Fibroblast of lung (primary cell): ENCODE measurements around the gene CCDC30. TPM values are rescaled to one million over a fixed set of nuclear protein-coding genes. Genes with fewer than 3 reads are reported as not detected.

Experiments used
- DNase-seq, 2 donors: peaks; one replicate each; pipeline versions ENCODE4 v3.0.0 to v3.0.0-alpha.2; 2010; ENCODE audit warnings: low read depth in 2 of 2
- H2AFZ ChIP-seq: 2 replicates; pipeline ENCODE4 v1.5.1; 2012; ENCODE audit warnings: low read length, control low read depth, inconsistent platforms
- H3K27ac ChIP-seq: 2 replicates; pipeline ENCODE4 v1.5.1; 2011; ENCODE audit warnings: low read length, control low read depth; ENCODE audit not compliant: insufficient read depth
- H3K27me3 ChIP-seq: 2 replicates; pipeline ENCODE4 v1.5.1; 2011; ENCODE audit warnings: mild to moderate bottlenecking, low read length; ENCODE audit not compliant: control insufficient read depth, insufficient read depth
- H3K36me3 ChIP-seq: 2 replicates; pipeline ENCODE4 v1.5.1; 2011; ENCODE audit warnings: low read length; ENCODE audit not compliant: control insufficient read depth, insufficient read depth
- H3K4me1 ChIP-seq: 2 replicates; pipeline ENCODE4 v1.5.1; 2011; ENCODE audit warnings: low read length; ENCODE audit not compliant: control insufficient read depth, insufficient read depth; ENCODE audit errors: extremely low read depth
- H3K4me2 ChIP-seq: 2 replicates; pipeline ENCODE4 v1.5.1; 2011; ENCODE audit warnings: low read length, control low read depth; ENCODE audit not compliant: insufficient read depth; ENCODE audit errors: extremely low read depth
- H3K4me3 ChIP-seq, 4 experiments: fragments of 200-600 bp in 1 of 4; sonication (generic) in 1 of 4; replicated peaks in 1 of 4; 2 replicates each; pipeline ENCODE4 v1.5.1; 2011 to 2016; ENCODE audit warnings: low read length in 4 of 4, low read depth in 3 of 4, mild to moderate bottlenecking in 3 of 4, control low read depth in 2 of 4, inconsistent platforms in 1 of 4, mixed read lengths in 1 of 4; ENCODE audit not compliant: insufficient read depth in 1 of 4; ENCODE audit errors: control extremely low read depth in 1 of 4
- H3K79me2 ChIP-seq: 2 replicates; pipeline ENCODE4 v1.5.1; 2012; ENCODE audit warnings: mild to moderate bottlenecking, low read length, inconsistent platforms; ENCODE audit not compliant: control insufficient read depth, insufficient read depth
- H3K9ac ChIP-seq: 2 replicates; pipeline ENCODE4 v1.5.1; 2011; ENCODE audit warnings: mild to moderate bottlenecking, low read length, control low read depth; ENCODE audit not compliant: insufficient read depth
- H3K9me3 ChIP-seq: 2 replicates; pipeline ENCODE4 v1.5.1; 2012; ENCODE audit warnings: low read depth, low read length; ENCODE audit not compliant: control insufficient read depth, insufficient read depth
- H4K20me1 ChIP-seq: 2 replicates; pipeline ENCODE4 v1.5.1; 2011; ENCODE audit warnings: low read length; ENCODE audit not compliant: control insufficient read depth, insufficient read depth; ENCODE audit errors: extremely low read depth
- EZH2 ChIP-seq: IDR thresholded peaks from 2 replicates; pipeline ENCODE4 v1.5.1; 2012; ENCODE audit warnings: low read length, control low read depth, mild to moderate bottlenecking; ENCODE audit errors: missing control alignments
- polyA plus RNA-seq, 2 donors: library from polyadenylated mRNA; depleted of rRNA in 1 of 2; stranded (reverse) in 1 of 2; unstranded in 1 of 2; fragments of >200 nt; gene quantifications; 2 replicates each; pipeline ENCODE4 v1.2.1, GENCODE V29; 2011 to 2012; ENCODE audit warnings: missing spikeins in 1 of 2
- total RNA-seq: library from RNA; depleted of rRNA; stranded (reverse); fragments of >200 nt; gene quantifications from 2 replicates; pipeline ENCODE4 v1.2.1, GENCODE V29; 2014
- TF ChIP-seq, protein P1 (sequence below), 2 donors: IDR thresholded peaks in 1 of 2; conservative IDR thresholded peaks in 1 of 2; 1 replicate in 1 of 2; 2 replicates in 1 of 2; pipeline ENCODE4 v1.5.1; 2011 to 2012; ENCODE audit warnings: low read length in 2 of 2, control low read depth in 1 of 2, inconsistent platforms in 1 of 2, low read depth in 1 of 2, mild to moderate bottlenecking in 1 of 2

Gene CCDC30
- total and polyA plus RNA-seq, 2 donors (not counting 1 experiment from before 2014, with no cell fraction given) = 0.56 to 1.3 TPM

DNA sequence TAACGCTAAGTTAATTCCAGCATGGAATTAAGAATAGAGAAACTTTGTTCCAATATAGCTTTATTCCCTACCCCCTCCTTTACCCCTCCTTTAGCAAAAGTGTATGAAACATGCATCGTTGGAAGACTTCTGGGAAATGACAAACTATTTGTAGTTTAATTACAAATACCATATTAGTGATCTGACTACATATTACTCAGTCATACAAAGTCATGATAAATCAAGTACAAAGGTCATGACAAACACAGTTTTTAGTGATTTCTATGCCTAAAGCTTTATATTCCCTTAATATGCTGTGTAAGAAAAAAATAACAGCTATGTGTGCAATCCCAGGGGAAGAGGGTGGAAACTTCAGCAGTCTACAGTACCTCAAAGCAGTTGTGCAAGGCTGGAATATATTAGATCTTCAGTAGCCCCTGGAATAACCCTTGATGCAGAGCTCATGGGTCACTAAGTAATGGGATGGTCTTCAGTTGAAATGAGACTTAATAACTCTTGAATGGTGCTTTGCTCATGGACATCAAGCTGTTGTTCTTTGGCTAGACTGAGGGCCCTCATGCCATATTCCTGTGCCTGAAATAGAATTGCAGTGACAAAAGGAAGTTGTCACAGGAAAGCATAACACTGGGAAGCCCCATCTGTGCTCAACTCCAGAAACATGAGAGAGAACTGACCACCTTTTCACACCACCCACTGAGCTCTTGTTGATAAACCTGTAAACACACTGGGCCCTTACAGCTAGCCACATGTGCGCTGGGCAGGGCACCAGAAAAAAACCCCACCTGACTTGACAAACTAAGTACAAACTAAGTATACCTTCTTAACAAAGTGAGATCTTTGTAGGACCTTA is 32.6 kb upstream of the CCDC30 start:
- DNase-seq = peak in 1 of 2 donors; percentile 17
- Histone ChIP-seq H3K4me1 (no peaks in the 10 kb centered on the region), H4K20me1 (no peaks in the 10 kb centered on the region), H3K9ac (no peak overlapping the region), H3K9me3 (no peaks in the 10 kb centered on the region), H3K27me3 (no peaks in the 10 kb centered on the region), H3K36me3 (no peaks in the 10 kb centered on the region), H3K4me3 (no peak overlapping the region), H2AFZ (no peak overlapping the region), H3K27ac (no peak overlapping the region), H3K79me2 (no peaks in the 10 kb centered on the region), H3K4me2 (no peak overlapping the region)
- TF ChIP-seq, protein P1, sequence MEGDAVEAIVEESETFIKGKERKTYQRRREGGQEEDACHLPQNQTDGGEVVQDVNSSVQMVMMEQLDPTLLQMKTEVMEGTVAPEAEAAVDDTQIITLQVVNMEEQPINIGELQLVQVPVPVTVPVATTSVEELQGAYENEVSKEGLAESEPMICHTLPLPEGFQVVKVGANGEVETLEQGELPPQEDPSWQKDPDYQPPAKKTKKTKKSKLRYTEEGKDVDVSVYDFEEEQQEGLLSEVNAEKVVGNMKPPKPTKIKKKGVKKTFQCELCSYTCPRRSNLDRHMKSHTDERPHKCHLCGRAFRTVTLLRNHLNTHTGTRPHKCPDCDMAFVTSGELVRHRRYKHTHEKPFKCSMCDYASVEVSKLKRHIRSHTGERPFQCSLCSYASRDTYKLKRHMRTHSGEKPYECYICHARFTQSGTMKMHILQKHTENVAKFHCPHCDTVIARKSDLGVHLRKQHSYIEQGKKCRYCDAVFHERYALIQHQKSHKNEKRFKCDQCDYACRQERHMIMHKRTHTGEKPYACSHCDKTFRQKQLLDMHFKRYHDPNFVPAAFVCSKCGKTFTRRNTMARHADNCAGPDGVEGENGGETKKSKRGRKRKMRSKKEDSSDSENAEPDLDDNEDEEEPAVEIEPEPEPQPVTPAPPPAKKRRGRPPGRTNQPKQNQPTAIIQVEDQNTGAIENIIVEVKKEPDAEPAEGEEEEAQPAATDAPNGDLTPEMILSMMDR (conservative IDR thresholded peaks at IDR 0.05 in 1 of 2, IDR thresholded peaks at IDR 0.05 in 1 of 2; ENCODE audit: low read depth in 1 of 2, low read length in 2 of 2) = no peak
- no peak for TF ChIP-seq EZH2

DNA sequence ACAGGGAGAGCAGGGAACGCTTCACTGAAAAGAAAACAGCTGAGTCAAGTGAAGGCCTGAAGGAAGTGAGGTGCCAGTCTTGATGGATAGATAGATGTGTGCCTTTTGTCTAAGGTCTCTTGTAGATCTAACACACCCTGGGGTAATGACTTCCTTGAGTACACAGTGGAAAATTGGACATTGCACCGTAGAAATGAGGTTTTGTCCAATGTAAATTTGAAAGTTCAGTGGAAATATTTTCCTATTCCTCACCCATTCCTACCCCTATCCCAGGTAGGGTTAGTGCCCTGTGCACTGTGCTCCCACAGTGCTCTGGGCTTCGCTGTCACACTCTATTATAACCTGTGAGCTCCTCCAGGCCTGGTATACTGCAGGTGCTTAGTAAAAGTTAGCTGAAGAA is 31.6 kb upstream of the CCDC30 start:
- H3K36me3 ChIP-seq = no peaks in the 10 kb centered on the region
- H3K27me3 ChIP-seq = no peaks in the 10 kb centered on the region
- no peaks in the 10 kb centered on the region for H3K4me1 ChIP-seq
- no peak overlapping the region for H3K4me3 ChIP-seq
- H2AFZ ChIP-seq = no peak overlapping the region
- H3K79me2 ChIP-seq = no peaks in the 10 kb centered on the region
- no peak overlapping the region for H3K9ac ChIP-seq
- TF ChIP-seq, protein P1 (conservative IDR thresholded peaks at IDR 0.05 in 1 of 2, IDR thresholded peaks at IDR 0.05 in 1 of 2; ENCODE audit: low read depth in 1 of 2, low read length in 2 of 2) = no peak
- no peak for TF ChIP-seq EZH2
- H3K9me3 ChIP-seq = no peaks in the 10 kb centered on the region
- H3K4me2 ChIP-seq = no peak overlapping the region
- no peak for DNase-seq
- H3K27ac ChIP-seq = no peak overlapping the region
- no peaks in the 10 kb centered on the region for H4K20me1 ChIP-seq

DNA sequence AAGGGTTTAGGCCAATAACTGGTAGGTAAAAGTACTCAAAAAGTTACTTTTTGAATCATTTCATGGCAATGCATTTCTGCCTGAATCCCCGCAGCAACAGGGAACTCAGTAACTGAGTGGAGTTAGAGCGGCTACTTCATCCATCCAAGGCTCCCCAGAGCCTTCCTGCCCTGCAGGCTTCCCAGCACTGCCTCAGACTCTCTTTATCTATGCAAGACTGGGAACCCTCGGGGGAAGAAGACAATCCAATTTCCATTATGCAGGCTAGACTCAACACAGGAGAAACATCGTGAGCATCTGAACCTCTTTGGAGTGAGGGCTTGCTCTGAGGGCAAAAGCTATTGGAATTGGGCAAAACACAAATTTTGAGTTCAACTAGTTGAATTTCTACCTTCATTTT is 30.4 kb upstream of the CCDC30 start:
- Histone ChIP-seq H3K9ac (no peak overlapping the region), H3K4me1 (no peaks in the 10 kb centered on the region), H2AFZ (no peak overlapping the region), H3K36me3 (no peaks in the 10 kb centered on the region), H3K9me3 (no peaks in the 10 kb centered on the region), H3K4me3 (no peak overlapping the region), H3K4me2 (no peak overlapping the region), H3K27me3 (no peaks in the 10 kb centered on the region), H4K20me1 (no peaks in the 10 kb centered on the region), H3K27ac (no peak overlapping the region), H3K79me2 (no peaks in the 10 kb centered on the region)
- no peak for TF ChIP-seq EZH2
- TF ChIP-seq, protein P1 (conservative IDR thresholded peaks at IDR 0.05 in 1 of 2, IDR thresholded peaks at IDR 0.05 in 1 of 2; ENCODE audit: low read depth in 1 of 2, low read length in 2 of 2) = no peak
- DNase-seq = no peak
